Activated CD4-positive, alpha-beta T cell treated with anti-CD3 and anti-CD28 coated beads, Interleukin-2, amount 50 U/mL, for 24 hours (primary cell): Measurements from ENCODE around the gene ANKRD40.

Experiments
- DNase-seq, 2 donors: peaks; one replicate each; pipeline ENCODE4 v3.0.0-alpha.2; 2020; ENCODE audit warnings: low read depth in 1 of 2, low spot score in 1 of 2

The ANKRD40 gene

GRCh38 chr17:50672071-50672470, 35.6 kb downstream of the ANKRD40 start:
- DNase-seq = no peak

GRCh38 chr17:50668838-50669581, 38.7 kb downstream of the ANKRD40 start:
- no peak for DNase-seq

- no peak for DNase-seq
Observed at GRCh38 chr17:50668025-50668837, 39.5 kb downstream of the ANKRD40 start.

- no peak for DNase-seq
Observed at GRCh38 chr17:50667259-50668024, 40.3 kb downstream of the ANKRD40 start.

- DNase-seq = no peak
Observed at GRCh38 chr17:50666316-50666715, 41.4 kb downstream of the ANKRD40 start.

- no peak for DNase-seq
Observed at GRCh38 chr17:50665838-50666237, 41.9 kb downstream of the ANKRD40 start.

- DNase-seq = no peak
Observed at GRCh38 chr17:50664788-50665458, 42.8 kb downstream of the ANKRD40 start.

GRCh38 chr17:50663812-50664374, 43.8 kb downstream of the ANKRD40 start:
- no peak for DNase-seq

- no peak for DNase-seq
Observed at GRCh38 chr17:50662632-50663225, 45.0 kb downstream of the ANKRD40 start.

- DNase-seq = peak in 1 of 2 donors; percentile 13
Observed at GRCh38 chr17:50661795-50662391, 45.8 kb downstream of the ANKRD40 start.

GRCh38 chr17:50661348-50661747, 46.4 kb downstream of the ANKRD40 start:
- DNase-seq = no peak

GRCh38 chr17:50660887-50661345, 46.8 kb downstream of the ANKRD40 start:
- DNase-seq = no peak

- DNase-seq = no peak
Observed at GRCh38 chr17:50660042-50660886, 47.5 kb downstream of the ANKRD40 start.

GRCh38 chr17:50659179-50659578, 48.5 kb downstream of the ANKRD40 start:
- no peak for DNase-seq

- no peak for DNase-seq
Observed at GRCh38 chr17:50658616-50659015, 49.1 kb downstream of the ANKRD40 start.

- no peak for DNase-seq
Observed at GRCh38 chr17:50657627-50658026, 50.1 kb downstream of the ANKRD40 start.

- no peak for DNase-seq
Observed at GRCh38 chr17:50657054-50657453, 50.7 kb downstream of the ANKRD40 start.

GRCh38 chr17:50656509-50656908, 51.2 kb downstream of the ANKRD40 start:
- DNase-seq = no peak

GRCh38 chr17:50653738-50654137, 54.0 kb downstream of the ANKRD40 start:
- no peak for DNase-seq
